Cortex of kidney (tissue), 1 donor: ENCODE data around the gene PIM3.

Source experiments
- DNase-seq: peaks from one replicate; lab custom pipeline; 2025; lab: John Stamatoyannopoulos, UW

Gene PIM3

DNA sequence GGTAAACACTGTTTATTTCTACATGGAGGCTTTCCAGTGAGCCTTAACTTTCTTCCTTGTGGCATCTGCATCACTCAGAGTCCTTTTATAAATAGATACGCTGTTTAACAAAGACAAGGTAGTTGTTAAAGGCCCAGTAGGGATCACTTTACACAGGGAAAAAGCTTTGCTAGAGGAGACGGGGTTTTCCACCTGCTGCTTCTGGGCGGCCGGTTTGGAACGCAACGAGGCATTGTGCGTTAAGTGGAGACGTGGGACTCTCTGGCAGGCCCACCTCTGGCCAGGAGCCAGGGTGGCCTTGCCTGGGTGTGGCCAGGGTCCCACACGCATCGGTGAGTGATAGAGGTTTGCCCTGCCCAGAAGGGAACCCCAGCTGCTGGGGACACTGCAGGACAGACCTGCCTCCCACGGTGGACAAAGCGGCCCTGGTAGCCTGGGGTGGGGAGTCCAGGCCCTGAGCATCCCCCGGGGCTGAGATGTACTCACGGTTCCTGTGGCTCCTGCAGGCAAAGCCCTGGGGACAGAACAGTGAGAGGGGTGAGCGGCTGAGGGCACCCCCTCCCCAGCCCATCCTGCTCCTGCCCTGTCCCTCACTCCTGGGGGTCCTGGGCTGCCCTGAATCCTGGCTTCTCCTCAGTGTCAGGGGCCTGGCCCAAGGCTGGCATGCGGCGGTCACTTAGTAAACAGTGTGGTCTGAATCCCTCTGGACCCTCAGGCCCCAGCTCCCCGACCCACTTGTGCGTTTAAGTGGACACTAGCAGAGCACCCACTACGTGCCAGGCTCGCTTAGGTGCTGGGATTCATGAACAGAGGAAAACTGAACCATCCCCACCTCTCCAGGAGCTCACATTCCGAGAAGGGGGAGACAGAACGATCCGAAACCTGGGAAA lies 47.8 kb downstream of the PIM3 start:
- DNase-seq = no peak

DNA sequence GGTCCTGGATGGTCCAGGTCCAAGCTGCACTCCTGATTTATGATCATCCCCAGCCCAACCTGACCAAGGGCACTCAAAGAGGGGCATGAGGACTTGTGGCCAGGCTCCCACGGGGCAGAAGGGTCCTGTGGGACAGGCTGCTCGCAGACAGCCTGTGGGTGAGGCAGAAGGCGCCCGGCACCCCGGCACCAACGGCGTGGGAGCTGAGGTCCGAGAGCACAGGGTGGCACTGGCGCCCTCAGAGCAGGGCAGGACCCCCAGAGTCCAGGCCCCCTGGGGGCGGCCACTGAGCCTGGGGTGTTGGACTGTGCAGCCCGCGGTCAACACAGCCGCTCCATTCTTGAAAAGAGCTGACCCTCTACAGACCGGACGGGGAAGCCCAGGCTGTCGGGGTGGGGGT lies 48.7 kb downstream of the PIM3 start:
- DNase-seq = no peak

DNA sequence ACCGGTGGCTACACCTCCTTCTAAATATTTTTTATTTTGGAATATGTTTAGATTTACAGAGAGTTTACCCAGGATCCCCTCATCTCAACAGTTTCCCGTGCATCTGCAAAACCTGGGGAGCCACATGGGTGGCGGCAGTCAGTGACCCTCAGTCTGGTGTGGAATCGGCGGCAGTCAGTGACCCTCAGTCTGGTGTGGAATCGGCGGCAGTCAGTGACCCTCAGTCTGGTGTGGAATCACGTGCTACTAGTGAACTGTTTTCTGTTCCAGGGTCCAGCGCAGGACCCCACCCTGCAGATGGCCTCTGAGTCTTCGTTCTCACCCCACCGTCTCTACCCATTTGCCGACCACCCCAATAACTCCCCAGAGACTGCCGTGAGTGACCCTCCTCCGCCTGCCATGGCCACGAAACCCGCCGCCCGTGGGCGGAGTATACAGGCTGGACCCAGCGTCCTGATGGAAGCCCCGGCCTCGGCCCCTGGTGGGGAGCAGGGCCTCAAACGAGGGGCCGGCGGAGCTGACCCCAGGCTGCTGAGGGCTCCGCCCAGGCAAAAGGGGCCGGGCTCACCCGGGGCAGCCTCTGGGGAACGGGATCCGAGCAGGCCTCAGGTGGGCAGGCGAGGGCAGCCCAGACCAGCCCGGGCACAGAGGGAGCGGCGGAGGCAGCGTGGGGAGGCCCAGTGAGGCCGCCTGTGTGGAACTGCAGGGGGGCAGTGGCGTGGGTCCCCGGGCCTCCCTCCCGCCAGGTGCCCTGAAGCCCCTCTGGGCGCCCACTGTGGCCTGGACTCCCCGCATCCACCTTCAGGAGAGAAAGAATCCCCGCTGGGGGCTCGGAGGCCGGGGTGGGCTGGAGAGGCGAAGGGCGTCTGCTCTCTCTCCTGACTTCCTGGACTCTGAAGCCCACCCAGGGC lies 49.4 kb downstream of the PIM3 start:
- no peak for DNase-seq

DNA sequence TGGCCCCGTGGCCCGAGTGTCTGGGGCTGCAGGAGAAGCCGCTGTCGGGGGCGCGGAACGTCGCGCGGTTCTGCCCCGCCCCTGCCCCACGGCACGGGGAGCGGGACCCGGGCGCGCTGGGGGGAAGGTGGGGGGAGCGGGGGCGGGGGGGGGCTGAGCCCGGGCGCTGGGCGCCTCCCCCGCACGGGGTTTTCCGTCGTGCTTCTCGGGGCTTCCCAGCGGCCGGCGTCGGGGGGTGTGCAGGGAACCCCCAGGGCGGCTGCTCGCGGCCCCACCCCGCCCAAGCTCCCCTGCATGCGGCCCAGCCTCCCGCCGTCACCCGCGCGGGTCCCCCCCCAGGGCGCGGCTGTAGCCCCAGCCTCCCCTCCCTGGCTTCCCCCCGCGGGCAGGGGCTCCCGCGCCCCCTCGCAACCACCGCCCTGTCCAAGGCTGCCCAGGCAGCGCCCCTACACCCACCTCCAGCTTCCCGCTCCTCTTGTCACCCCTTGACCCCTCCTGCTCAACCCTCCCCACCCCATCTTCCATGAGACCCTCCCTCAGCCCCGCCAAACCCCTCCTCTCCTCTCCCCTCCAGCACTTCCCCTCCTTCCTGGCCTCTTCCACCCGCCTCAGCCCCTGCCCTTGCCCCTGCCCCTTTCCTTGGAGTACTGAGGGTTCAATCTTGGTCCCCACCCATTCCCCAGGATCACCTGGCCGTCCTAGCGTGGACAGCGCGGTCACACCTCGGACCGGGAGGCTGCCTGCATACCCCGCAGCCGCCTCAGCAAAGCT lies 50.3 kb downstream of the PIM3 start:
- DNase-seq = no peak

DNA sequence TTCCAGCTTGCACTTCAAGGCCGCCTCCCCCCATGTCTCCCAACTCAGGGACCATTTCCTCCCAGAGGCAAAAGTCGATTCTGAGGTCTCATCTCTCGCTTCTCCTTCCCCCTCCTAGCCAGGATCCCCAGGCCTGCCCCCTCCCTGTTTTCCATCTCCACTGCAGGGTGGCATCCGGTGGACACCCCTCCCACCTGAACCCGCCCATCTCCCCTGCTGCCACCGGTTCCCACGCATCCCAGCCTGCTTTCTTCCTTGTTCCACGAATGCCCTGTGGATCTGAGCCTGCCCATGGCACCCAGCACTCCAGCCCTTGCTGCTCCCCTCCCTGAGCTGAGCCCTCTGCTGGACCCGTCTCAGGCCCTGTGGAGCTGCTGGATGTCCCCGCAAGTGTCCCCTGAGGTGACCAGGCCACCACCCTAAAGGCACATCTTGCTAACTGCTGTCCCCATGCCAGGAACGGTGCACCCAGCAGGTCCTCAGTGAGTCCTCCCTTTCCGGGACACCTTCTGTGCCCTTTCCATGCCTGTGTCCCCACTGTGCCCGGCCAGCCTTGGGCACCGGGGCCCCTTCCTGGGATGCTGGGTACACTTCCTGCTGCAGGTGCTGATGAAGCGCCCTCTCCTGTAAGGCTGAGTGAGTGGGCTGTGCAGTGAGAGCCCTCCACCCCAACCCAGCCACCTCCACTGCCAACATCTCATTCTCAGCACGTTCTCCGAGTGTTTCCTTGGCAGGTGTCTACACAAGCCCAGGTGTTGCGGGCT lies 51.1 kb downstream of the PIM3 start:
- no peak for DNase-seq

DNA sequence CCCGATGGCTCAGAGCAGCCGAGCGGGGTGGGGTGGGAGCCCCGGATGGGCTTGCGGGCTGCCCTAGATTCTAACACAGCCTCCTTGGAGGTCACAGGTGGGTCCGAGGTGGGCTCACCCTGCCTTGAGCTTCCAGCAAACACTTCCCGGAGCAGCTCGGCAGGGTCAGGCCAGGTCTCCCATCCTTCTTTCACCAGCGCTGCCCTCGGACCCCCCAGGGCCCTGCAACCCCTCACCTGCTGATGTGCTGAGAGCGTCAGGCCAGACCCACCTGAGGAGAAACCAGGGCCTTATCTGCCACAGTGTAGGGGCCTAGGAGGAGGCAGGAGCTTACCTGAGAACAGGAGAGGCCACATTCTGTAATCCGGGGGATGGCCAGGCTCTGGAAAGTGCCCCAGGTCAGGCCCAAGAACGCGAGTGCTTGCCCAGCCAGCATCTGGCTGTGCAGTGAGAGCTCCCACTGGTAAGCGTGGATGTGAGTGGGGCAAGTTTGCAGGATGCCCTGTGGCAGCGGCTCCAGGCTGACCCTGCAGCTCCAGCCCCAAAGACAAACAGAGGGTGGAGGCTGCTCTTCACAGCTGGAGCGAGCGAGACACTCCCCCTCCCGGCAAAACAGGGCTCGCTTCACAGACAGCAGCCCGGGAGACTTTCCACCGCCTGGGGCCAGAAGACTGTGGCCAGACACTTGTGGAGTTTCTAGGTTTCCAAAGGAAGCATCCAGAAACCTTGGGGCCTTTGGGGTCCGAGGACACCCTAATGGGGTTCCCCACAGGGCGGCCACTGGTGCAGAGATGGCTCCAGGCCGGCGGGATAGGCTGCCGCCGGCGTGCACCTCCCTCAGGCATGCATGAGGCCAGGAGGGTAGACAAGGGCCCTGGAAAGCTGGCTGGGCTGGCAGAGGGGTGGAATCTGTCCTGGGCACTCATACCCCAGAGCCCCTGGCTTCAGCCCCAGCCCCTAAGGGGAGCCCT lies 51.9 kb downstream of the PIM3 start, which contains the start of gene IL17REL:
Gene IL17REL (minus strand): TSS at position 555 of the 971 bp plus-strand sequence. CDS start 119 bp downstream, at position 436.
- no peak for DNase-seq
